ENCODE measurements around the gene PXMP4. TPM values are rescaled to one million over a fixed set of nuclear protein-coding genes. Genes with fewer than 3 reads are reported as not detected.
"Not testable (repeated sequence)": the region's sequence is repeated elsewhere in the genome, so short reads cannot be mapped to it uniquely, and the experiment has no call there.

The PXMP4 gene
- total RNA-seq, 1 donor from 2014 or later = 9.4 TPM

DNA sequence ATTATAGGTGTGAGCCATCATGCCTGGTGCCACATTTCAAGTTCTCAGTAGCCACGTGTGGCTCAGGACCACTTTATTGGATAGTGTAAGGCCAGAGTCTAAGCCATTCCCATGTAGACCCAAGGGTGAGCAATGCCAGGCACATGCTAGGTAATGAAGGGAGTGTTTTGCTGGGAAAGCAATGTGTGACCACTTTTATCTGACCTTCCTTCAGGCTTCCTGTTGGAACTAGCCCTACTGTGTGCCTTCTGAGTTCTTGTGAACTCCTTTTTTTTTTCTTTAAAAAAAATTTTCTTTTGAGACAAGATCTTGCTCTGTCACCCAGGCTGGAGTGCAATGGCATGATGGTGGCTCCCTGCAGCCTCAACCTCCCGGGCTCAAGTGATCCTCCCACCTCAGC lies 45.0 kb upstream of the PXMP4 start:
- H3K4me1 Mint-ChIP-seq (ENCODE audit: low read depth, unreplicated experiment) = peaks cover 2% of the 10 kb centered on the region
- no peak overlapping the region for H3K27ac Mint-ChIP-seq (ENCODE audit: unreplicated experiment)
- H3K4me3 Mint-ChIP-seq (ENCODE audit: unreplicated experiment) = no peak overlapping the region
- TF ChIP-seq, protein P1, sequence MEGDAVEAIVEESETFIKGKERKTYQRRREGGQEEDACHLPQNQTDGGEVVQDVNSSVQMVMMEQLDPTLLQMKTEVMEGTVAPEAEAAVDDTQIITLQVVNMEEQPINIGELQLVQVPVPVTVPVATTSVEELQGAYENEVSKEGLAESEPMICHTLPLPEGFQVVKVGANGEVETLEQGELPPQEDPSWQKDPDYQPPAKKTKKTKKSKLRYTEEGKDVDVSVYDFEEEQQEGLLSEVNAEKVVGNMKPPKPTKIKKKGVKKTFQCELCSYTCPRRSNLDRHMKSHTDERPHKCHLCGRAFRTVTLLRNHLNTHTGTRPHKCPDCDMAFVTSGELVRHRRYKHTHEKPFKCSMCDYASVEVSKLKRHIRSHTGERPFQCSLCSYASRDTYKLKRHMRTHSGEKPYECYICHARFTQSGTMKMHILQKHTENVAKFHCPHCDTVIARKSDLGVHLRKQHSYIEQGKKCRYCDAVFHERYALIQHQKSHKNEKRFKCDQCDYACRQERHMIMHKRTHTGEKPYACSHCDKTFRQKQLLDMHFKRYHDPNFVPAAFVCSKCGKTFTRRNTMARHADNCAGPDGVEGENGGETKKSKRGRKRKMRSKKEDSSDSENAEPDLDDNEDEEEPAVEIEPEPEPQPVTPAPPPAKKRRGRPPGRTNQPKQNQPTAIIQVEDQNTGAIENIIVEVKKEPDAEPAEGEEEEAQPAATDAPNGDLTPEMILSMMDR (IDR thresholded peaks at IDR 0.05; ENCODE audit: partially characterized antibody, unreplicated experiment) = no peak
- H3K36me3 Mint-ChIP-seq (ENCODE audit: unreplicated experiment) = no peaks in the 10 kb centered on the region
- H3K27me3 Mint-ChIP-seq (ENCODE audit: unreplicated experiment) = peaks cover 6% of the 10 kb centered on the region
- no peak for DNase-seq
- peaks cover 1% of the 10 kb centered on the region for H3K9me3 Mint-ChIP-seq (ENCODE audit: unreplicated experiment)

DNA sequence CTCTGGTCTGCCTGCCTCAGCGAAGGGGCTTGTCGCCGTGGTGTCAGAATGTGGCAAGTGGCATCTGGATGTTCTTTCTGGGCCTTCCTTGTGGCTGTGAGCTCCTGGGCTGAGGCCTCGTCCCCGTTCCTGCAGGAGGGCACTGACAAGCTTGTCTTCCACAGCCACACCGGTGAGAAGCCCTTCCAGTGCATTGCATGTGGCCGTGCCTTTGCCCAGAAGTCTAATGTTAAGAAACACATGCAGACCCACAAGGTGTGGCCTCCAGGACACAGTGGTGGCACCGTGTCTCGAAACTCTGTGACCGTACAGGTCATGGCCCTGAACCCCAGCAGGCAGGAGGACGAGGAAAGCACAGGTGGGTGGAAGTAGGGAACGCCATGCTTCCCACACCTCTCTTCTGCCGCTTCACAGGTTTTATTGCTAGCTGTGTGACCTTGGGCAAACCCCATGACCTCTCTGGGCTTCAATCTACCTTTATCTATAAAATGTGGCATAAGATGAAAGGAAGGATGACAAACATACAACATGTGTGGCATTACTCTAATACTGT lies 41.7 kb upstream of the PXMP4 start:
- TF ChIP-seq, protein P1 (IDR thresholded peaks at IDR 0.05; ENCODE audit: partially characterized antibody, unreplicated experiment) = no peak
- Mint-ChIP-seq H3K9me3 (ENCODE audit: unreplicated experiment) (peaks cover 9% of the 10 kb centered on the region), H3K27ac (ENCODE audit: unreplicated experiment) (no peak overlapping the region)

DNA sequence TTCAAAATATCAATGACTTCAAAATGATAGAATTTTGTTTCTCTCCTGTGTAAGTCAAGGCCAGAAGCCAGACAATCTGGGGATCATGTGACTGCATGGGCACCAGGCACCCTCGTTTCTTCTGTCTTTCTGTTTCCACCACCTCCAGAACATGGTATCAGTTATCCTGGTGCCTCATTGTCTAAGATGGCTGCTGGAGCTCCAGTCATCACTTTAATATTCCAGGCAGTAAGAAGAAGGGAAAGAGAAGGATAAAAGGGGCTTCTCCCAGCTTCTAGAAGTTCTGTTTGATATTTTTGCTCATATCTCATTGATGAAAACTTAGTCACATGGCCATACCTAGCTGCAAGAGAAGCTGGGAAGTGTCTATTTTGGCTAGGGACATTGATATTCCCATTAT lies 37.3 kb upstream of the PXMP4 start:
- Mint-ChIP-seq H3K27me3 (ENCODE audit: unreplicated experiment) (no peaks in the 10 kb centered on the region), H3K36me3 (ENCODE audit: unreplicated experiment) (peaks cover 7% of the 10 kb centered on the region), H3K27ac (ENCODE audit: unreplicated experiment) (no peak overlapping the region), H3K4me1 (ENCODE audit: low read depth, unreplicated experiment) (no peaks in the 10 kb centered on the region), H3K9me3 (ENCODE audit: unreplicated experiment) (peaks cover 11% of the 10 kb centered on the region), H3K4me3 (ENCODE audit: unreplicated experiment) (no peak overlapping the region)
- DNase-seq = no peak
- TF ChIP-seq, protein P1 (IDR thresholded peaks at IDR 0.05; ENCODE audit: partially characterized antibody, unreplicated experiment) = no peak

More for the DNA sequence above, 41.7 kb upstream of the PXMP4 start:
- Mint-ChIP-seq H3K4me1 (ENCODE audit: low read depth, unreplicated experiment) (no peaks in the 10 kb centered on the region), H3K36me3 (ENCODE audit: unreplicated experiment) (peaks cover 7% of the 10 kb centered on the region), H3K4me3 (ENCODE audit: unreplicated experiment) (no peak overlapping the region), H3K27me3 (ENCODE audit: unreplicated experiment) (peaks cover 6% of the 10 kb centered on the region)
- no peak for DNase-seq

DNA sequence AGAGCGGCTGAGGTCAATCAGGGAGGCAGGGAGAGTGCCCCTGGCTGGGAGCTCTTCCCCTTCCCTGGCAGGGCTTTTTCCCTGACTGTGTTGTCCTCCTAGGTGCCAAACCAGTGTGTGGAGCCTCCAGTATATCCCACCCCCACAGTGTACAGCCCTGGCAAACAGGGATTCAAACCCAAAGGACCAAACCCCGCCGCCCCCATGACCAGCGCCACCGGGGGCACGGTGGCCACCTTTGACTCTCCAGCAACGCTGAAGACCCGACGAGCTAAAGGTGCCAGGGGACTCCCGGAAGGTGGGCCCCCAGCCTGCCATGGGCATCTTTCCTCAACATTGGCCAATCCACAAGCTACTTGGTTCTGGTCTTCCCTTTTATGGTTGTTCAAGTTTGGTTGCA lies 36.9 kb upstream of the PXMP4 start:
- H3K27ac Mint-ChIP-seq (ENCODE audit: unreplicated experiment) = no peak overlapping the region
- TF ChIP-seq, protein P1 (IDR thresholded peaks at IDR 0.05; ENCODE audit: partially characterized antibody, unreplicated experiment) = no peak
- no peak overlapping the region for H3K4me3 Mint-ChIP-seq (ENCODE audit: unreplicated experiment)
- H3K27me3 Mint-ChIP-seq (ENCODE audit: unreplicated experiment) = no peaks in the 10 kb centered on the region
- no peak for DNase-seq
- H3K9me3 Mint-ChIP-seq (ENCODE audit: unreplicated experiment) = peaks cover 11% of the 10 kb centered on the region
- peaks cover 7% of the 10 kb centered on the region for H3K36me3 Mint-ChIP-seq (ENCODE audit: unreplicated experiment)
- H3K4me1 Mint-ChIP-seq (ENCODE audit: low read depth, unreplicated experiment) = no peaks in the 10 kb centered on the region

DNA sequence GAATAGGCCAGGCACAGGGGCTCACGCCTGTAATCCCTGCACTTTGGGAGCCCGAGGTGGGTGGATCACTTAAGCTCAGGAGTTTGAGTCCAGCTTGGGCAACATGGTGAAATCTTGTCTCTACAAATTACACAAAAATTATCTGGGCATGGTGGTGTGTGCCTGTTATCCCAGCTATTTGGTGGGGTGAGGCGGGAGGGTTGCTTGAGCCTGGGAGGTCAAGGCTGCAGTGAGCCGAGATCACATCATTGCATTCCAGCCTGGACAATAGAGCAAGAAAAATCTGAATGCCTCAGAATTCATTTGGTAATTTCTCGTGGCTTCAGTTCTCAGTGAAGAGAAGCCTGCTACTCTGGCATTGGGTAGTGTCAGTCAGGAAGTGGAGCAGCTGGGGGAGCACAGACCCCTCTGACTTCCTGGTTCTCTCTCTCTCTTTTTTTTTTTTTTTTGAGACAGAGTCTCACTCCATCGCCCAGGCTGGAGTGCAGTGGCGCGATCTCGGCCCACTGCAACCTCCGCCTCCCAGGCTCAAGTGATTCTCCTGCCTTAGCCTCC lies 35.9 kb upstream of the PXMP4 start:
- H3K4me3 Mint-ChIP-seq (ENCODE audit: unreplicated experiment); H3K27me3 Mint-ChIP-seq (ENCODE audit: unreplicated experiment): not testable (repeated sequence)

More for the DNA sequence above, 35.9 kb upstream of the PXMP4 start:
- peaks cover 11% of the 10 kb centered on the region for H3K9me3 Mint-ChIP-seq (ENCODE audit: unreplicated experiment)
- H3K27ac Mint-ChIP-seq (ENCODE audit: unreplicated experiment); H3K4me1 Mint-ChIP-seq (ENCODE audit: low read depth, unreplicated experiment); DNase-seq; H3K36me3 Mint-ChIP-seq (ENCODE audit: unreplicated experiment): not testable (repeated sequence)
